Gastroesophageal sphincter (tissue), 4 donors: ENCODE results near the gene OLIG3. TPM values are rescaled to one million over a fixed set of nuclear protein-coding genes. Genes with fewer than 3 reads are reported as not detected.

ENCODE experiments used
- ATAC-seq: fragments of 150-250 bp; one replicate; pipeline ENCODE4 v1.9.1; 2016; ENCODE audit warnings: mild to moderate bottlenecking, moderate library complexity
- H3K27ac ChIP-seq, 4 donors: fragments of 200-600 bp; sonication (generic) in 3 of 4; 1 replicate in 3 of 4; 2 replicates in 1 of 4; pipeline ENCODE4 v1.5.1; 2016 to 2019
- H3K27me3 ChIP-seq: fragments of 200-600 bp; sonication (generic); one replicate; pipeline ENCODE4 v1.5.1; 2019
- H3K36me3 ChIP-seq, 2 donors: fragments of 200-600 bp; sonication (generic); one replicate each; pipeline ENCODE4 v1.5.1; 2019; ENCODE audit warnings: control low read depth in 1 of 2
- H3K4me1 ChIP-seq, 3 donors: fragments of 200-600 bp; sonication (generic); 1 replicate in 2 of 3; 2 replicates in 1 of 3; pipeline ENCODE4 v1.5.1; 2016 to 2019; ENCODE audit warnings: control low read depth in 2 of 3
- H3K4me3 ChIP-seq, 2 donors: fragments of 200-600 bp; sonication (generic); one replicate each; pipeline ENCODE4 v1.5.1; 2019; ENCODE audit warnings: mild to moderate bottlenecking in 1 of 2, moderate library complexity in 1 of 2
- H3K9me3 ChIP-seq, 3 donors: fragments of 200-600 bp; sonication (generic); one replicate each; pipeline ENCODE4 v1.5.1; 2017 to 2019; ENCODE audit warnings: control low read depth in 2 of 3
- CTCF ChIP-seq, 4 experiments: fragments of 200-600 bp in 2 of 4; fragments of 450-650 bp in 2 of 4; sonication (generic) in 1 of 4; IDR thresholded peaks; one replicate each; pipeline ENCODE4 v1.5.1; 2017 to 2019; ENCODE audit warnings: antibody characterized with exemption in 4 of 4, mild to moderate bottlenecking in 2 of 4, moderate library complexity in 2 of 4
- EP300 ChIP-seq: sonication (generic); formaldehyde crosslinking; IDR thresholded peaks from one replicate; pipeline ENCODE4 v1.6.1; 2017; ENCODE audit warnings: antibody characterized with exemption, mild to moderate bottlenecking
- POLR2A ChIP-seq, 2 donors: fragments of 450-650 bp; IDR thresholded peaks; one replicate each; pipeline ENCODE4 v1.6.1; 2017; ENCODE audit warnings: antibody characterized with exemption in 2 of 2, mild to moderate bottlenecking in 2 of 2, moderate library complexity in 1 of 2
- POLR2AphosphoS5 ChIP-seq: sonication (generic); formaldehyde crosslinking; IDR thresholded peaks from one replicate; pipeline ENCODE4 v1.6.1; 2017; ENCODE audit warnings: antibody characterized with exemption
- WGBS, 2 donors: methylation state at CpG; one replicate each; pipeline ENCODE4 v1.1.5; 2018; ENCODE audit warnings: low coverage in 1 of 2; 5-methylcytosine and 5-hydroxymethylcytosine counted together
- total RNA-seq, 4 donors: library from RNA; depleted of rRNA; stranded (reverse); fragments of >200 nt; gene quantifications; one replicate each; pipeline ENCODE4 v1.1.0, GENCODE V29; 2016

OLIG3 gene
- total RNA-seq, 4 donors from 2014 or later, result 0.23 TPM; not detected in 3

GRCh38 chr6:137487181-137487868 is 6.9 kb downstream of the OLIG3 start:
- TF ChIP-seq POLR2A (IDR thresholded peaks at IDR 0.05), result no peak
- TF ChIP-seq POLR2AphosphoS5, result no peak
- no peak for TF ChIP-seq EP300
- no peak for TF ChIP-seq CTCF (IDR thresholded peaks at IDR 0.05)
- Histone ChIP-seq H3K4me1 (peaks cover 0 to 25% (median 15%) of the 10 kb centered on the region in 3 donors), H3K4me3 (no peak overlapping the region), H3K27ac (no peak overlapping the region), H3K9me3 (no peaks in the 10 kb centered on the region), H3K36me3 (no peaks in the 10 kb centered on the region), H3K27me3 (peaks cover 95% of the 10 kb centered on the region)
- WGBS, 2 donors, result 4 to 9% methylated on average over 10 to 15 of the region's 22 CpGs
- ATAC-seq, result no peak

GRCh38 chr6:137486416-137486815 is 7.8 kb downstream of the OLIG3 start:
- Histone ChIP-seq H3K9me3 (no peaks in the 10 kb centered on the region), H3K27ac (no peak overlapping the region), H3K4me1 (peaks cover 0 to 25% (median 15%) of the 10 kb centered on the region in 3 donors), H3K27me3 (peaks cover 86% of the 10 kb centered on the region), H3K4me3 (no peak overlapping the region), H3K36me3 (no peaks in the 10 kb centered on the region)
- TF ChIP-seq CTCF (IDR thresholded peaks at IDR 0.05) (no peak), EP300 (no peak), POLR2A (IDR thresholded peaks at IDR 0.05) (no peak), POLR2AphosphoS5 (no peak)
- 5 to 19% methylated on average over 6 of the region's 6 CpGs for WGBS, 2 donors
- ATAC-seq, result no peak

GRCh38 chr6:137480431-137480830 is 13.8 kb downstream of the OLIG3 start:
- no peak for ATAC-seq
- TF ChIP-seq POLR2AphosphoS5, result no peak
- no peak for TF ChIP-seq POLR2A (IDR thresholded peaks at IDR 0.05)
- no peak for TF ChIP-seq EP300
- no peak for TF ChIP-seq CTCF (IDR thresholded peaks at IDR 0.05)
- WGBS, 2 donors, result 76 to 100% methylated on average over 1 to 3 of the region's 3 CpGs
- H3K27me3 ChIP-seq, result peaks cover 26% of the 10 kb centered on the region
- no peaks in the 10 kb centered on the region for H3K36me3 ChIP-seq
- no peaks in the 10 kb centered on the region for H3K9me3 ChIP-seq
- H3K4me3 ChIP-seq, result no peak overlapping the region
- H3K4me1 ChIP-seq, result no peaks in the 10 kb centered on the region
- no peak overlapping the region for H3K27ac ChIP-seq

GRCh38 chr6:137475103-137475502 is 19.1 kb downstream of the OLIG3 start:
- TF ChIP-seq POLR2A (IDR thresholded peaks at IDR 0.05), result no peak
- TF ChIP-seq CTCF (IDR thresholded peaks at IDR 0.05), result peak in 1 of 4 experiments; percentile 13
- TF ChIP-seq POLR2AphosphoS5, result no peak
- TF ChIP-seq EP300, result no peak
- ATAC-seq, result no peak
- no peaks in the 10 kb centered on the region for H3K4me1 ChIP-seq
- H3K27me3 ChIP-seq, result no peaks in the 10 kb centered on the region
- no peaks in the 10 kb centered on the region for H3K36me3 ChIP-seq
- H3K27ac ChIP-seq, result no peak overlapping the region
- H3K9me3 ChIP-seq, result no peaks in the 10 kb centered on the region
- 48% methylated on average over 2 of the region's 2 CpGs for WGBS, 2 donors
- H3K4me3 ChIP-seq, result no peak overlapping the region

- H3K27me3 ChIP-seq, result no peaks in the 10 kb centered on the region
- no peaks in the 10 kb centered on the region for H3K4me1 ChIP-seq
- H3K27ac ChIP-seq, result no peak overlapping the region
- WGBS, 2 donors, result 81 to 84% methylated on average over 3 of the region's 3 CpGs
- TF ChIP-seq POLR2AphosphoS5 (no peak), POLR2A (IDR thresholded peaks at IDR 0.05) (no peak), EP300 (no peak), CTCF (IDR thresholded peaks at IDR 0.05) (no peak)
- ATAC-seq, result no peak
- H3K4me3 ChIP-seq, result no peak overlapping the region
- no peaks in the 10 kb centered on the region for H3K36me3 ChIP-seq
- no peaks in the 10 kb centered on the region for H3K9me3 ChIP-seq
Measured at GRCh38 chr6:137473598-137473997, 20.6 kb downstream of the OLIG3 start.
